Ishikawa (cell line): ENCODE results near the gene RTN1.

Experiments
- CEBPB ChIP-seq: IDR thresholded peaks from 2 replicates; pipeline ENCODE4 v1.6.1; 2012
- TAF1 ChIP-seq: IDR thresholded peaks from 2 replicates; pipeline ENCODE4 v1.6.1; 2012; ENCODE audit warnings: low read depth, mild to moderate bottlenecking

DNA sequence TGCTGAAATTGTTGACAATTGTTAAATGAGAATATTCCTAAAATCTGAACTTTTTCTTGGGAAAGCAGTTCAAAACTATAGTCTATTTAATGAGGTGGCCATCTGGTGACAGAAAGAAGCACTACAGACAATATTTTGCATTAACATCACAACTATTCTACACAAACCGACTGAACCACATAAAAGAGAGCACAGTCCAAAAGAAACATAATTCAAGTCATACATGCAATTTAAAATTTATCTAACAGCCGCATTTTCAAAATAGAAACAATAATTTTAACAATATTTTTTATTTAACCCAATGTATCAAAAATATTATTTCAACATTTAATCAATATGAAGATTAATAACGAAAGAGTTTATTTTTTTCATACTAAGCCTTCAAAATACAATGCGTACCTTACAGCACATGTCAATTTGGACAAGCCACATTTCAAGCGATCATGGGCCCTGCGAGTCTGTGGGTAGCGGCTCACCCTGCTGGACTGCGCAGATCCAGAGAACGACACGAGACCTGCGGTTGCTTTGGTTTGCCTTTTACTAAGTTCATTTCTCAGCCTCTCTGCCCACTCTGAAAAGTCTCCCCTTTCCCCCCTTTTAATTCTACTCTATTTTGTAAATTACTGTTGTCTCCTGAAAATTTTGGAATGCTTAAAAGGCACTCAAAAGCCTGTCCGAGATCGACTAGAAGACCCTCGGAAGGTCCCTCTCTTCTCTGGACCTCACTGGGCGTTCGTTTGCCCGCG lies 48.4 kb upstream of the RTN1 start:
- TF ChIP-seq CEBPB = no peak
- no peak for TF ChIP-seq TAF1
